Peyer's patch (tissue), 4 donors: ENCODE data around the gene INTS4. TPM values are rescaled to one million over a fixed set of nuclear protein-coding genes. Genes with fewer than 3 reads are reported as not detected.

ENCODE experiments used
- DNase-seq, 3 donors: peaks; one replicate each; pipeline ENCODE4 v3.0.0-alpha.2; 2017 to 2019
- H3K27ac ChIP-seq, 4 donors: fragments of 200-600 bp; sonication (generic); one replicate each; pipeline ENCODE4 v1.5.1; 2016 to 2019
- H3K27me3 ChIP-seq, 2 donors: fragments of 200-600 bp; sonication (generic); one replicate each; pipeline ENCODE4 v1.5.1; 2019
- H3K36me3 ChIP-seq, 3 donors: fragments of 200-600 bp; sonication (generic); one replicate each; pipeline ENCODE4 v1.5.1; 2016 to 2019
- H3K4me1 ChIP-seq, 4 donors: fragments of 200-600 bp; sonication (generic); one replicate each; pipeline ENCODE4 v1.5.1; 2016 to 2019
- H3K4me3 ChIP-seq, 4 donors: fragments of 200-600 bp; sonication (generic); 1 replicate in 3 of 4; 2 replicates in 1 of 4; pipeline ENCODE4 v1.5.1; 2016 to 2019; ENCODE audit warnings: mild to moderate bottlenecking in 1 of 4
- H3K9me3 ChIP-seq, 4 donors: fragments of 200-600 bp; sonication (generic); one replicate each; pipeline ENCODE4 v1.5.1; 2016 to 2019; ENCODE audit warnings: mild to moderate bottlenecking in 1 of 4
- CTCF ChIP-seq, 6 experiments: fragments of 450-650 bp in 4 of 6; fragments of 200-600 bp in 2 of 6; sonication (generic) in 1 of 6; IDR thresholded peaks; one replicate each; pipeline ENCODE4 v1.5.1; 2017 to 2019; ENCODE audit warnings: antibody characterized with exemption in 6 of 6, mild to moderate bottlenecking in 3 of 6, moderate library complexity in 1 of 6
- POLR2A ChIP-seq, 2 donors: fragments of 450-650 bp; IDR thresholded peaks; one replicate each; pipeline ENCODE4 v1.5.1; 2017; ENCODE audit warnings: antibody characterized with exemption in 2 of 2, mild to moderate bottlenecking in 2 of 2, moderate library complexity in 2 of 2
- total RNA-seq, 4 donors: library from RNA; depleted of rRNA; stranded (reverse); fragments of >200 nt; gene quantifications; one replicate each; pipeline ENCODE4 v1.1.0, GENCODE V29; 2016

The INTS4 gene
- total RNA-seq, 4 donors from 2014 or later, result 38.9 to 68.5 (median 57.5) TPM

- Histone ChIP-seq H3K36me3 (no peaks in the 10 kb centered on the region), H3K27me3 (no peaks in the 10 kb centered on the region), H3K4me1 (no peaks in the 10 kb centered on the region), H3K4me3 (no peak overlapping the region), H3K9me3 (no peaks in the 10 kb centered on the region), H3K27ac (no peak overlapping the region)
- TF ChIP-seq POLR2A (IDR thresholded peaks at IDR 0.05) (no peak), CTCF (IDR thresholded peaks at IDR 0.05) (no peak)
- no peak for DNase-seq
Observed at GRCh38 chr11:78010304-78010703, 15.8 kb upstream of the INTS4 start.

- Histone ChIP-seq H3K27ac (no peak overlapping the region), H3K27me3 (no peaks in the 10 kb centered on the region), H3K9me3 (no peaks in the 10 kb centered on the region), H3K4me1 (no peaks in the 10 kb centered on the region), H3K36me3 (no peaks in the 10 kb centered on the region), H3K4me3 (no peak overlapping the region)
- no peak for TF ChIP-seq POLR2A (IDR thresholded peaks at IDR 0.05)
- no peak for TF ChIP-seq CTCF (IDR thresholded peaks at IDR 0.05)
- DNase-seq, result no peak
Observed at GRCh38 chr11:78009062-78009461, 14.6 kb upstream of the INTS4 start.

- no peaks in the 10 kb centered on the region for H3K9me3 ChIP-seq
- H3K4me3 ChIP-seq, result no peak overlapping the region
- no peaks in the 10 kb centered on the region for H3K4me1 ChIP-seq
- peak; percentile 35 to 67 (median 60) for TF ChIP-seq CTCF (IDR thresholded peaks at IDR 0.05)
- TF ChIP-seq POLR2A (IDR thresholded peaks at IDR 0.05), result no peak
- H3K27me3 ChIP-seq, result no peaks in the 10 kb centered on the region
- H3K27ac ChIP-seq, result no peak overlapping the region
- DNase-seq, result peak in 2 of 3 donors; percentile 43 to 65
- H3K36me3 ChIP-seq, result no peaks in the 10 kb centered on the region
Observed at GRCh38 chr11:78000193-78000592, 5.7 kb upstream of the INTS4 start.

GRCh38 chr11:77999446-78000030, 5.1 kb upstream of the INTS4 start:
- Histone ChIP-seq H3K4me3 (no peak overlapping the region), H3K27me3 (no peaks in the 10 kb centered on the region), H3K9me3 (no peaks in the 10 kb centered on the region), H3K36me3 (no peaks in the 10 kb centered on the region), H3K4me1 (no peaks in the 10 kb centered on the region), H3K27ac (no peak overlapping the region)
- TF ChIP-seq POLR2A (IDR thresholded peaks at IDR 0.05) (no peak), CTCF (IDR thresholded peaks at IDR 0.05) (no peak)
- no peak for DNase-seq

- no peak for DNase-seq
- Histone ChIP-seq H3K4me3 (peak overlapping the region; percentile 47 to 96 (median 62)), H3K9me3 (no peaks in the 10 kb centered on the region)
Observed at GRCh38 chr11:77993902-77994301, 566 bp downstream of the INTS4 start.

More at GRCh38 chr11:77993902-77994301, 566 bp downstream of the INTS4 start:
- H3K27me3 ChIP-seq, result no peaks in the 10 kb centered on the region
- no peak for TF ChIP-seq POLR2A (IDR thresholded peaks at IDR 0.05)
- no peak for TF ChIP-seq CTCF (IDR thresholded peaks at IDR 0.05)
- peak overlapping the region; percentile 58 to 85 (median 78) for H3K27ac ChIP-seq
- H3K4me1 ChIP-seq, result peaks cover 0 to 14% (median 4%) of the 10 kb centered on the region in 4 donors
- H3K36me3 ChIP-seq, result peaks cover 0 to 14% (median 0%) of the 10 kb centered on the region in 3 donors
